ENCODE results near the gene ASXL1.
A peak's percentile ranks its signal among the peaks of the same experiment; 100 is the strongest.

The ASXL1 gene

DNA sequence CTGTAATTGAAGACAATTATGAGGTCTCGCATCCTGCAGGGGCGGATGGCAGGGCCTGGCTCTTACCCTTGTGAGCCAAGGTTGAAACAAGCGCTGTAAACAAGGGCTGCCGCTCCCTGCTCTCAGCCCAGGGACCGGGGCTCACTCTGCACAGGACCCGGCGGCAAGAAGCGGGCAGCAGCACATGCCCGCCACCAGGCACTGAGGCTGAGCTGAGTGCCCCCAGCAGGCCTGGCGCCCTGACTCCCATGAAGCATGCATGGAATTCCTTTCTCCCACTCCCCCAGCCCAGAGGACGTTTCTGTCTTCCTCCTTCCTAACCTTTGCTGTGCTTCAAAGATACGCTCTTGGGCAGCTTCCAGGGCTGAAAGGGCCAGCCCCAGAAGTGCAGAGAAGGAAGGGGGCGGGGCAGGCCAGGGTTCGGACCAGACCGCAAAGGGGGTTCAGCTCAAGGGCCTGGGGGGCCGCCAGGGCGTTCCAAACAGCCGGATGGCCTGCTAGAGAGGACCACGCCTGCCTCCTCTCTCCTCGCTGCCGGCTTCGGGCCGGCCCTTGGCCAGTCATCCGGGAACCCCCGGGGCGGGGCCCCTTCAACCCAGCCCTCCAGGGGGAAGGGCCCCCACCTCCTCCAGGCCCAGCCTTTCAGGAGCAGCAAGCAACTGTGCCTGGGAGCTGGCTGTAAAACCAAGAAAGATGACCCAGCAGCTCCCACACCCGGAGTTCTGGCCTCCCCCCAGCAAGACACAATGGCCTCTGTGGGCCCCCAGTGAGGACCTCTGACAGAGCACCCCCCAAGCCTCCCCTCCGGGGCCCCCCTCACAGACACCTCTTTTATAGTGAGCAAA, 117.1 kb downstream of the ASXL1 start:
- peaks cover 8% of the 10 kb centered on the region for H3K36me3 ChIP-seq (ENCODE audit: control insufficient read depth, insufficient read depth, low read length)
- no peak overlapping the region for H3K4me3 ChIP-seq (replicated peaks; ENCODE audit: low read depth, low read length)
- no peaks in the 10 kb centered on the region for H3K27me3 ChIP-seq (replicated peaks; ENCODE audit: control insufficient read depth, insufficient read depth, low read length)
- TF ChIP-seq, protein P1, sequence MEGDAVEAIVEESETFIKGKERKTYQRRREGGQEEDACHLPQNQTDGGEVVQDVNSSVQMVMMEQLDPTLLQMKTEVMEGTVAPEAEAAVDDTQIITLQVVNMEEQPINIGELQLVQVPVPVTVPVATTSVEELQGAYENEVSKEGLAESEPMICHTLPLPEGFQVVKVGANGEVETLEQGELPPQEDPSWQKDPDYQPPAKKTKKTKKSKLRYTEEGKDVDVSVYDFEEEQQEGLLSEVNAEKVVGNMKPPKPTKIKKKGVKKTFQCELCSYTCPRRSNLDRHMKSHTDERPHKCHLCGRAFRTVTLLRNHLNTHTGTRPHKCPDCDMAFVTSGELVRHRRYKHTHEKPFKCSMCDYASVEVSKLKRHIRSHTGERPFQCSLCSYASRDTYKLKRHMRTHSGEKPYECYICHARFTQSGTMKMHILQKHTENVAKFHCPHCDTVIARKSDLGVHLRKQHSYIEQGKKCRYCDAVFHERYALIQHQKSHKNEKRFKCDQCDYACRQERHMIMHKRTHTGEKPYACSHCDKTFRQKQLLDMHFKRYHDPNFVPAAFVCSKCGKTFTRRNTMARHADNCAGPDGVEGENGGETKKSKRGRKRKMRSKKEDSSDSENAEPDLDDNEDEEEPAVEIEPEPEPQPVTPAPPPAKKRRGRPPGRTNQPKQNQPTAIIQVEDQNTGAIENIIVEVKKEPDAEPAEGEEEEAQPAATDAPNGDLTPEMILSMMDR (IDR thresholded peaks at IDR 0.05; ENCODE audit: insufficient read depth, low read length, poor library complexity, severe bottlenecking) = no peak
- peak; percentile 56 for DNase-seq (ENCODE audit: extremely low read depth, insufficient read length)

DNA sequence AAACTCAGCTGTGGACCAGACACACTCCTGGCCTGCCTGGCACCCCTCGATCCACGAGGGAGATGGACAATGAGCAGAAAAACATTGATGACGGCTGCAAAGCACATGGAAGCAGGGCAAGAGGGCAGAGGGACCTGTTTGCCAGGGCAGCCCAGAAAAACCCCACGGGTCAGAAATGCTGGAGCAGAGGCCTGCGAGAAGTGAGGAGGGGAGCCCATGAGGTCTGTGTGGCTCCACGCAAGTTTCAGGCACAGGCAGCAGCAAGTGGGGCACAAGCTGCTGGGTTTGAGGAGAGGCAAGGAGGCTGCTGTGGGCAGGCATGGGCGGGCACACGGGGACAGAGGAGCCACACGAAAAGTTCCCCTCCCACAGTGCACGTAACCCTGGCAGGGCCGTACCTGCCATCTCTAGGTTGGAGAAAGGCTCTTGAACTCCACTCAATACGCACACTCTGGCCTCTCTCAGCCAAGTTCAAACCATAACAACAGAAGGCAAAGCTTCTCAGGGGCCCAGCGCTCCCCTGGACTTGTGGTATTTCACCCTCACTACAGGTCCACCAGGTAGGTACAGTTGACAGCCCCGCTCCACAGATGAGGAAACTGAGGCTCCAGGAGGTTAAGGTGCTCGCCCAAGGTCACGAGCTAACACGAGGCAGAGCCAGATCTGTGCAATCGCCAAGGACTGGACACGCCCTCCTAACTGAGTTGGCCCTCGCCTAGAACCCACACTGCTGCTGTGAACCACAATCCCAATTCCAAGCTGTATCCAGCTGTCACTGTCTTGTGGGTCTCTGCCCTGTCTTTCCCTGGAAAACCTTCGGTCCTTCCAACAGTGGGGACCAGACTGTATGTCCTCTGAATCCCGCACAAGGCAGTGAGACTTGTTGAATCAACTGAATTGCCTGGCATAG, 118.8 kb downstream of the ASXL1 start:
- no peak for DNase-seq (ENCODE audit: extremely low read depth, insufficient read length)
- TF ChIP-seq, protein P1 (IDR thresholded peaks at IDR 0.05; ENCODE audit: insufficient read depth, low read length, poor library complexity, severe bottlenecking) = no peak
- Histone ChIP-seq H3K36me3 (ENCODE audit: control insufficient read depth, insufficient read depth, low read length) (peaks cover 8% of the 10 kb centered on the region), H3K4me3 (replicated peaks; ENCODE audit: low read depth, low read length) (no peak overlapping the region), H3K27me3 (replicated peaks; ENCODE audit: control insufficient read depth, insufficient read depth, low read length) (no peaks in the 10 kb centered on the region)

DNA sequence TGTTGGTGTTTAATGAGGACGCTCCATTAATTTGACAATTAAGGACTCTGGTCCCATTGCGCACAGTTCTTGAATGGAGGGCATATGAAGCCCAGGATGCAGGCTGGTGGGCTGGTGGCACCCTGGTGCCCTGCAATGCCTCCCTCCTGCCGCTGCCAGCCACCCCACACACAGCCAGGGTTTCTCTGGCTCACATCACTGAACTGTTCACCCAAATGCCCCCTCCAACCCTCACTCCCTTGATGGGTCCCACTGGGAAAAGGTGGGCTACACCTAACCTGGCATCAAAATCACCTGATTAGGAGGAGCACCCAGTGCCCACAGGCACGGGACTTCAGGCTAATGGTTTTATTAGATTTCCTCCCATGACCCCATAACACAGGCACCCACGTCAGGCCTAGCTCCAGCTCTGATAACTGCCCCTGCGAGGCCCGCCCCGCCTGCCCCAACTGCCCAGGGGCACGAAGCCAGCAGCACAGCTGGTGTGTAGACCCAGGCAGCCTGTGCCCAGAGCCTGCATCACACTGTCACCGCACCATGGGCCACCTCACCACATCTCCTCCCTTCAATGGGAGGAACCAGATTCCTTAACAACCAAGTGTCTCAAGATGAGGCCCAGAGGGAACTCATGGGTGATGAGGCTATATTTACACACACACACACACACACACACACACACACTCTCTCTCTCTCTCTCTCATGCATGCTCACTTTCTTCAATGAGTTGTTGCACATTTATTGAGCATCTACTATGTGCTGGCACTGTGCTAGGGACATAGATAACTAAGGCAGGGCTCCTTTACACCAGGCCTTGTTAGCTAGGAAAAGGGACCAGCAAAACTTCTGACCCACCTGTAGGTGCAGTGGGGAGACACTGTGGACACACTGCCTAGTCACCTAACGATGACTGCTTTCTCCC, 119.7 kb downstream of the ASXL1 start:
- TF ChIP-seq, protein P1 (IDR thresholded peaks at IDR 0.05; ENCODE audit: insufficient read depth, low read length, poor library complexity, severe bottlenecking) = no peak
- Histone ChIP-seq H3K4me3 (replicated peaks; ENCODE audit: low read depth, low read length) (no peak overlapping the region), H3K27me3 (replicated peaks; ENCODE audit: control insufficient read depth, insufficient read depth, low read length) (no peaks in the 10 kb centered on the region), H3K36me3 (ENCODE audit: control insufficient read depth, insufficient read depth, low read length) (peaks cover 5% of the 10 kb centered on the region)
- DNase-seq (ENCODE audit: extremely low read depth, insufficient read length) = no peak

DNA sequence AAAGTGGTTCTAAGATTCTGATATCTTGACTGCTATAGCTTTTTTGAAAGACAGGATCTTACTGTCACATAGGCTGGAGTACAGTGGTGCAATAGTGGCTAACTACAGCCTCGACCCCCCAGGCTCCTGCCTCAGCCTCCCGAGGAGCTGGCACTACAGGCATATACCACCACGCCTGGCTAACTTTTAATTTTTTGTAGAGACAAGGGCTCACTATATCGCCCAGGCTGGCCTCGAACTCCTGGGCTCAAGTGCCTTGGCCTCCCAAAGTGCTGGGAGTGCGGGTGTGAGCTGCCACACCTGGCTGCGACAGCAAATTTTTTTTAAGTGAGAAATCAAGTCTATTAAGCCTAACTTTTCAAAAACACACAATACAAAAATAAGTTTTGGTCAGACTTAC, 120.4 kb downstream of the ASXL1 start:
- TF ChIP-seq, protein P1 (IDR thresholded peaks at IDR 0.05; ENCODE audit: insufficient read depth, low read length, poor library complexity, severe bottlenecking) = no peak
- Histone ChIP-seq H3K27me3 (replicated peaks; ENCODE audit: control insufficient read depth, insufficient read depth, low read length) (no peaks in the 10 kb centered on the region), H3K4me3 (replicated peaks; ENCODE audit: low read depth, low read length) (no peak overlapping the region), H3K36me3 (ENCODE audit: control insufficient read depth, insufficient read depth, low read length) (peaks cover 5% of the 10 kb centered on the region)
- no peak for DNase-seq (ENCODE audit: extremely low read depth, insufficient read length)

- no peak for DNase-seq (ENCODE audit: extremely low read depth, insufficient read length)
Measured at GRCh38 chr20:32479012-32479411, 120.9 kb downstream of the ASXL1 start.

More at GRCh38 chr20:32479012-32479411, 120.9 kb downstream of the ASXL1 start:
- no peak overlapping the region for H3K4me3 ChIP-seq (replicated peaks; ENCODE audit: low read depth, low read length)
- peaks cover 4% of the 10 kb centered on the region for H3K36me3 ChIP-seq (ENCODE audit: control insufficient read depth, insufficient read depth, low read length)
- H3K27me3 ChIP-seq (replicated peaks; ENCODE audit: control insufficient read depth, insufficient read depth, low read length) = no peaks in the 10 kb centered on the region; the same call in 1 of the 2 replicates
- TF ChIP-seq, protein P1 (IDR thresholded peaks at IDR 0.05; ENCODE audit: insufficient read depth, low read length, poor library complexity, severe bottlenecking) = no peak
